ENCODE results near the gene CNST.

The CNST gene

DNA sequence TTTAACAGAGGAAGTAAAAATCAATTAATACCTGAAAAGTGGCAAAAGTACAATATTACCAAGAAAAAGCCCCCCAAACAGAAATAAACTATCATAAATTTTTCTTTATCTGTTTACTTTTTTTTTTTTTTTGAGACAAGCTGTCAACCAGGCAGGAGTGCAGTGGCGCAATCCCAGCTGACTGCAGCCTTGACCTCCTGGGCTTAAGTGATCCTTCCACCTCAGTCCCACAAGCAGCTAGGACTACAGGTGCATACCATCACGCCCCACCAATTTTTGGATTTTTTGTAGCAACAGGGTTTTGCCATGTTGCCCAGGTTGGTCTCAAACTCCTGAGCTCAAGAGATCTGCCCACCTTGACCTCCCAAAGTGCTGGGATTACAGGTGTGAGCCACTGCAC, 8.2 kb upstream of the CNST start:
- TF ChIP-seq SIN3A (IDR thresholded peaks at IDR 0.05; ENCODE audit: borderline replicate concordance, insufficient read depth, low read length) (no peak), TAF1 (IDR thresholded peaks at IDR 0.05; ENCODE audit: borderline replicate concordance, insufficient read depth, low read length) (no peak), FOXP2 (optimal IDR thresholded peaks at IDR 0.05; ENCODE audit: borderline replicate concordance, extremely low read depth, extremely low read length, insufficient read depth) (no peak), POLR2AphosphoS5 (IDR thresholded peaks at IDR 0.05; ENCODE audit: low read depth, low read length) (no peak), REST (IDR thresholded peaks at IDR 0.05; ENCODE audit: insufficient read depth in 1 of 2, low read depth in 2 of 2, low read length in 2 of 2) (no peak)

- TF ChIP-seq TAF1 (IDR thresholded peaks at IDR 0.05; ENCODE audit: borderline replicate concordance, insufficient read depth, low read length) (no peak), SIN3A (IDR thresholded peaks at IDR 0.05; ENCODE audit: borderline replicate concordance, insufficient read depth, low read length) (no peak), POLR2AphosphoS5 (IDR thresholded peaks at IDR 0.05; ENCODE audit: low read depth, low read length) (no peak), REST (IDR thresholded peaks at IDR 0.05; ENCODE audit: insufficient read depth in 1 of 2, low read depth in 2 of 2, low read length in 2 of 2) (no peak), FOXP2 (optimal IDR thresholded peaks at IDR 0.05; ENCODE audit: borderline replicate concordance, extremely low read depth, extremely low read length, insufficient read depth) (no peak)
Measured at GRCh38 chr1:246559310-246559709, 6.9 kb upstream of the CNST start.

DNA sequence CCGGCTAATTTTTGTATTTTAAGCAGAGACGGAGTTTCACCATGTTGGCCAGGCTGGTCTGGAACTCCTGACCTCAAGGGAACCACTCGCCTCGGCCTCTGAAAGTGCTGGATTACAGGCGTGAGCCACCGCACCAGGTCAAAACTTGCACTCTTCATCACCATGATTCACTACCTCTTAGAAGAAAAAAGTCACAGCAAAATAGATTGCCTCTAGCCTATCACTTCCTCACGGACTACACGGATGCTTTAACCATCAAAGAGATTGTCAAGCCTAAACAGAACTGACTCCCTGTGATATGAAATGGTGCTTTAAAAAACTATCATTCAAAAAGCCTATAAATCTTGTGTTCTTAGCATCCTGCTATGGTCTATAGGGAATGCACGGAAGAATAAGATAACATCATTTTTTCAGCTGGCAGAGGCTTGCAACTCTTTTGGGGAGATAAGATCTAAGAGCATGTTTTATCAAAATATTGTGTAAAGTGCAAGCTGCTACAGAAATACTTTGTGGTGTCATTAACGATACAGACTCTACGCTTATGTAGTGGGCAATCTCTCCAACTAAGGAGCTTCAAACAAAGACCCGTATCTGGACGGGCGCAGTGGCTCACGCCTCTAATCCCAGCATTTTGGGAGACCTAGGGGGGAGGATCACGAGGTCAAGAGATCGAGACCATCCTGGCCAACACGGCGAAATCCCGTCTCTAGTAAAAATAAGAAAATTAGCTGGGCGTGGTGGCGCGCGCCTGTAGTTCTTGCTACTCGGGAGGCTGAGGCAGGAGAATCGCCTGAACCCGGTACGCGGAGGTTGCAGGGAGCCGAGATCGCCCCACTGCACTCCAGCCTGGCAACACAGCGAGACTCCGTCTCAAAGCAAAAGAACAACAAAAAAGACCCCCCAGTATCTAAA, 1.2 kb upstream of the CNST start:
- no peak for TF ChIP-seq SIN3A (IDR thresholded peaks at IDR 0.05; ENCODE audit: borderline replicate concordance, insufficient read depth, low read length)
- TF ChIP-seq POLR2AphosphoS5 (IDR thresholded peaks at IDR 0.05; ENCODE audit: low read depth, low read length): no peak
- no peak for TF ChIP-seq REST (IDR thresholded peaks at IDR 0.05; ENCODE audit: insufficient read depth in 1 of 2, low read depth in 2 of 2, low read length in 2 of 2)
- TF ChIP-seq FOXP2 (optimal IDR thresholded peaks at IDR 0.05; ENCODE audit: borderline replicate concordance, extremely low read depth, extremely low read length, insufficient read depth): no peak
- no peak for TF ChIP-seq TAF1 (IDR thresholded peaks at IDR 0.05; ENCODE audit: borderline replicate concordance, insufficient read depth, low read length)

DNA sequence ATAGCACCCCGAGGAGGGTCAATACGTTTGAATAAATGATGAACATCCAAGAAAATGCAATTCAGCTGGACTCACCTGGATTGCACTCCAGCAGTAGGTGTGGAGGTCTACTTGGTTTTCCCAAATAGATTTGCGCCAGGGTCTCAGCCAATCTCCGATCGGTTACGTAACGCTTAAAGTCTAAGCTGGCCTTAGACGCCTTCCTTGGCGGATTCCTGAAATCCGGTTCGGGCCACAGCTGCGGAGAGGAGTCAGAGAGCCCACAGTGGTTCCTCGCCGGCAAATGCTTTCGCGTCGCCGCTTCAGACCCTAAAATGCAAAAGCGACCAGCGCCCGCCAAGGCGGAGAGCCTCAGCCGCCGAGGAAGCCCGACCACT, 517 bp upstream of the CNST start:
- no peak for TF ChIP-seq SIN3A (IDR thresholded peaks at IDR 0.05; ENCODE audit: borderline replicate concordance, insufficient read depth, low read length)
- TF ChIP-seq REST (IDR thresholded peaks at IDR 0.05; ENCODE audit: insufficient read depth in 1 of 2, low read depth in 2 of 2, low read length in 2 of 2): no peak
- no peak for TF ChIP-seq FOXP2 (optimal IDR thresholded peaks at IDR 0.05; ENCODE audit: borderline replicate concordance, extremely low read depth, extremely low read length, insufficient read depth)
- TF ChIP-seq TAF1 (IDR thresholded peaks at IDR 0.05; ENCODE audit: borderline replicate concordance, insufficient read depth, low read length): peak; percentile 7; the same call in 1 of the 2 replicates
- no peak for TF ChIP-seq POLR2AphosphoS5 (IDR thresholded peaks at IDR 0.05; ENCODE audit: low read depth, low read length)
